ENCODE measurements around the gene IP6K2.
"Not testable (repeated sequence)": the region's sequence is repeated elsewhere in the genome, so short reads cannot be mapped to it uniquely, and the experiment has no call there.

Gene IP6K2, protein sequence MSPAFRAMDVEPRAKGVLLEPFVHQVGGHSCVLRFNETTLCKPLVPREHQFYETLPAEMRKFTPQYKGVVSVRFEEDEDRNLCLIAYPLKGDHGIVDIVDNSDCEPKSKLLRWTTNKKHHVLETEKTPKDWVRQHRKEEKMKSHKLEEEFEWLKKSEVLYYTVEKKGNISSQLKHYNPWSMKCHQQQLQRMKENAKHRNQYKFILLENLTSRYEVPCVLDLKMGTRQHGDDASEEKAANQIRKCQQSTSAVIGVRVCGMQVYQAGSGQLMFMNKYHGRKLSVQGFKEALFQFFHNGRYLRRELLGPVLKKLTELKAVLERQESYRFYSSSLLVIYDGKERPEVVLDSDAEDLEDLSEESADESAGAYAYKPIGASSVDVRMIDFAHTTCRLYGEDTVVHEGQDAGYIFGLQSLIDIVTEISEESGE

GRCh38 chr3:48716982-48717746 lies at the start of gene IP6K2:
Gene IP6K2, minus strand, starts transcription at chr3:48717221. Its CDS starts 21,930 bp downstream, at chr3:48695291.
- DNase-seq: peak; percentile 79 to 99 (median 98)

DNA sequence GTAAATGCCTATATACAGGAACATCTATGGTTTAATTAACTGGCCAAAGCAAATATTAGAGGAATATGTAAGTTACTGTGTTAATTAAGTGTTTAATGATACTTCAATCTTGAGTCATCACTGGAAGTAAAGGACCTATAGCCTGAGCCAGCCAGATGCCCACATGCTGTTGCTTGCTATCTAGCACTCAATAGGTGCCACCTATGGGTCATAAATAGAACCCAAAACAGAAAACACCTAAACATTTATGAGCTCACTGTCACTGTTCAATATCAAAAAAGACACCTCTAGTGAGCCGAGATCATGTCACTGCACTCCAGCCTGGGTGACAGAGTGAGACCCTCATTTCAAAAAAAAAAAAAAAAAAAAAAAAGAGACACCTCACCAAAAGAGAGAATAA lies 48.4 kb upstream of the IP6K2 start:
- DNase-seq: peak in 3 of 56 donors; percentile 2 to 10 (median 9)

GRCh38 chr3:48762816-48763215 lies 45.8 kb upstream of the IP6K2 start:
- no peak for DNase-seq

DNA sequence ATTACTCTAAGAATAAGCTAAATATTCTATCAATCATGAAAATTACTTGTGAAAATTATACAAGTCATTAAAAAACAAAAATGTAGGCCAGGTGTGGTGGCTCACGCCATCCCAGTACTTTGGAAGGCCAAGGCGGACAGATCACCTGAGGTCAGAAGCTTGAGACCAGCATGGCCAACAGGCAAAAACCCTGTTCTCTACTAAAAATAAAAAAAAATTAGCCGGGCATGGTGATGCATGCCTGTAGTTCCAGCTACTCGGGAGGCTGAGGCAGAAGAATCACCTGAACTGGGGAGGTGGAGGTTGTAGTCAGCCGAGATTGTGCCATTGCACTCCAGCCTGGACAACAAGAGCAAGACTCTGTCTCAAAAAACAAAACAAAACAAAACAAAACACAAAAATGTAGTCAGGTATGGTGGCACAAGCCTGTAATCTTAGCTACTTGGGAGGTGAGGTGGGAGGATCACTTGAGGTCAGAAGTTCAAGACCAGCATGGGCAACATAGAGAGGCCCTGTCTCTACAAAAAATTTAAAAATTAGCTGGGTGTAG lies 43.0 kb upstream of the IP6K2 start:
- DNase-seq: not testable (repeated sequence)

- DNase-seq: not testable (repeated sequence)
These were observed 42.5 kb upstream of the IP6K2 start for GRCh38 chr3:48759531-48759930.

GRCh38 chr3:48759071-48759470 lies 42.0 kb upstream of the IP6K2 start:
- DNase-seq: no peak

GRCh38 chr3:48756640-48757039 lies 39.6 kb upstream of the IP6K2 start:
- DNase-seq: no peak

DNA sequence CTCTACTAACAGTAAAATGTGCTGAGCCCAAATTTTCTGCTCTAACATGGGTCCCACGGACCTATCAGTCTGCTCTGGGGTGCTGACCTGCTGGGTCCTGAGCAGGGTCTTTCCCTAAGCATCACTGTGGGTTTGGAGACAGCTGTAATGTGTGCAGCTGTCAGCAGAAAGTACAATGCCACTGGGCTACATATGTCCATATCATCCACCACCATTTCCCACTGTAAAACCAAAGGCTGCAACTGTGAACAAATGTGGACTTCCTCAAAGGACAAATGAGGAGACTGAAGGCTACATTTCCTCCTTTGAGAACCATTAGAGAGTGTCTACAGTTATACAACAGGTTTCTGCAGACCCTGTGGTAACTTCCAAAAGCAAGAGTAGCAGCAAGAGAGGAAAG lies 33.8 kb upstream of the IP6K2 start:
- no peak for DNase-seq

DNA sequence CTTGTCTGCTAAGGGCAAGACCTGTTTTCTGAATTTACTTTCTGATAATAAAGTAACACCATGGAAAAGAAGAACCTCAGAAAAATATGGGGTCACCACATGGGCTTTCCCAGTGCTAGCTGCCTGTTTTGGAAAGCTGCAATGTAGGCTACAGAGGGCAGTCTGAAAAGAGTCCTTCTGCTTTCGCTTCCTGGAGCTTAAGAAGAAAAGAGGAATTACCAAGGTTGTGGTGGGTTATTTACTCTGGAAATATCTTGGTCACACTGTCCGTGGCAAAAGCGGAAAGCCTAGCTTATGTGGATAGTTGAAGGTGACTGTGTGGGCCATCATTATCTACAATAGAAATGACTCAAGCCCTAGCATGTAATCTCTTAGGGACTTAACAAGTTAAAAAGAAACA lies 31.7 kb upstream of the IP6K2 start:
- peak in 1 of 56 donors; percentile 43 for DNase-seq

GRCh38 chr3:48747706-48748105 lies 30.7 kb upstream of the IP6K2 start:
- DNase-seq: peak in 11 of 56 donors; percentile 3 to 48 (median 34)

DNA sequence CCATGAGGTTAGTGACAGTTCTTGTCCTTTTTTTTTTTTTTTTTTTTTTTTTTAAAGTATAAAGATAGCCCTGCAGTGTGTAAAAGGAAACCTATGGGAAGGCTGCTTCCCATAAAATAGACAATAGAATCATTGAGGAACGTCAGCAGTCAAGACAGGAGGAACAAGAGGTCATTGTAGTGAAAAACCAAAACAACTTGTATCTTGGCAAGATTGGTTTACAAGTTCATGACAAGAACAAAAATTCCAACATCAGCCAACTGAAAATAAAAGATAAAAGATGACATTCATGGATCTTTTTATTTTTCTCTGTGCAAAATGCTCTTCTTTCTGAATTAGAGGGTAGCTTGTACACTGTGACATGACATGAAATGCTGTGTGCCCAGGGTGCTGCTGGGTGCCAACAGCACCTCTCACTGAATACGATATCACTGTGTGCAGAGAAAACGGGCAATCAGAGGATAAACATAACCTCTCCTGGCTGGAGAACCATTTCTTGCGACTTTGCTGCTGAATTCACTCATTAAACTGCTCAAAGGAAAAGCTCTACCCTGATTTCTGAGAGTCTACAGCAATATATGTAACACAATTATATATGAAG lies 30.1 kb upstream of the IP6K2 start:
- DNase-seq: peak in 25 of 56 donors; percentile 4 to 50 (median 20)

DNA sequence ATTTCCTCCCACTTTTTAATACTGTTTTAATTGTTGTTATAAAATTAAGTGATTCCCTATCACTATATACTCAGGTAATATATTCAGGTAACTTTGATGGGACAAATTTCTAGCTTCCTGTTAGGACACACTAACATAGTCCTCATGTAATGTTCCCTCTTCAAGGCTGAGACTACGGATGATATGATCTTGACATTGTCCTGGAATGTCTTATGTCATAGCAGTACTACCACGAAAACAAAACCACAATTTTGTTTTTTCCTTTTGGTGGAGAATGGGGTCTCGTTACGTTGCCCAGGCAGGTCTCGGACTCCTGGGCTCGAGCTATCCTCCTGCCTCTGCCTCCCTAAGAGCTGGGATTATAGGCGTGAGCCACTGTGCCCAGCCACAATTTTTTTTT lies 26.8 kb upstream of the IP6K2 start:
- DNase-seq: no peak

DNA sequence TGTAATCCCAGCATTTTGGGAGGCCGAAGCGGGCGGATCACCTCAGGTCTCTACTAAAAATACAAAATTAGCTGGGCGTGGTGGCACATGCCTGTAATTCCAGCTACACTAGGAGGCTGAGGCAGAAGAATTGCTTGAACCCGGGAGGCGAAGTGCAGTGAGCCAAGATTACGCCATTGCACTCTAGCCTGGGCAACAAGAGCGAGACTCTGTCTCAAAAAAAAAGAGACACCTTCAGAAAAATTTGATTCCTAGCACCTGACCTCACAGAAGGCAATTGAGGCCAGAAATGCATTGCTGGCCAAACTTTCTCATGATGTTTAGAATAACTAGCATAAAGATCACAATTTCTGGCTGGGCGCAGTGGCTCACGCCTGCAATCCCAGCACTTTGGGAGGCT lies 24.2 kb upstream of the IP6K2 start:
- not testable (repeated sequence) for DNase-seq

- DNase-seq: peak in 55 of 56 donors; percentile 40 to 97 (median 84)
These were observed 23.2 kb upstream of the IP6K2 start for GRCh38 chr3:48739955-48740823.

DNA sequence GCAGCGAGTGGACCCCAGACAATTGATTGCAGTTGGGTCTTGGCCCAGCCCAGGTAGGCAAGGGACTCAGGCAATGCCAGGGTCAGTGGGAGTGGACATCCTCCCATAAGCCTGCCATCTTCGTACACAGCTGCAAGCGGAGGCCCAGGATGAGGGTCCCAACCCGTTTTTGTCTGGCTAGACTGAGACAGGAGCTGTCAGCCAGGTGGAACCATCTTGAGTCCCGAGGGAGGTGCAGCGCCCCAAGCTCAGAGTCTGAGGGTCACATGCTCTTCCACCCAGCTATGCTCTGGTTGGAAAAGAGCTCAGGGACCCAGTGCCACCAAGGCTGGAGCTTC lies 22.6 kb upstream of the IP6K2 start:
- no peak for DNase-seq

- no peak for DNase-seq
These were observed 22.1 kb upstream of the IP6K2 start for GRCh38 chr3:48738926-48739616.

DNA sequence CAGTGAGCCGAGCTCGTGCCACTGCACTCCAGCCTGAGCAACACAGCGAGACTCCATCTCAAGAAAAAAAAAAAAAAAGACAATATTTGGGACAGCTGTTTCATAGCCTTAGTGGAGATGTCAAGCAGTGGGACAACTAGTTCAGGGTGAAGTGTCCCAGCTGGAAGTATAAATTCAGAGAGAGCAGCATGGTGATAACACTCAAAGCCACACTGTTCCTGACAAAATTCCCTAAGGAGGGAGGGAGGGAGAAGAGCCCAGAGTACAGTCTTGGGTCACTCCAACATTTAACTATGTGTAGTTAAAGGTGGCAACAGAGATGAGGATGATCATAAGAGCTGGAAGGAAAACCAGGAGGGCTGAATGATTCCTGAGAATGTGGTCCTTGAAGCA lies 21.1 kb upstream of the IP6K2 start:
- DNase-seq: no peak

DNA sequence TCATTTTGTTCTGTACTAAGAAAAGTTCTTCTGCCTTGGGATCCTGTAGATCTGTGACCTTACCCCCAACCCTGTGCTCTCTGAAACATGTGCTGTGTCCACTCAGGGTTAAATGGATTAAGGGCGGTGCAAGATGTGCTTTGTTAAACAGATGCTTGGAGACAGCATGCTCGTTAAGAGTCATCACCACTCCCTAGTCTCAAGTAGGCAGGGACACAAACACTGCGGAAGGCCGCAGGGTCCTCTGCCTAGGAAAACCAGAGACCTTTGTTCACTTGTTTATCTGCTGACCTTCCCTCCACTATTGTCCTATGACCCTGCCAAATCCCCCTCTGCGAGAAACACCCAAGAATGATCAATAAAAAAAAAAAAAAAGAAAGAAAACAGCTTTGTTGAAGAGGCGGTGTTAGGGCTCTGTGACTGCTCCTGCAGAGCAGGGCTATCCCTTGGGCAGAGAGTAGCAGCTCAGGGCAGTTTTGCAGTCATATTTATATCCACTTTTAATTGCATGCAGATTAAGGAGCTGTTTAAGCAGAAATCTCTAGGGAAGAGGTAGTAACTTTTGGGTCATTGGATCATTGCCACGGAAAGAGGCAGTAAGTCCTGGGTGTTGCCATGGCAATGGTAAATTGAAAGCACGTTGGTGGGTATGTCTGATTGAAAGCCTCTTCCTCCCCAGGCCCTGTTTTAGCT lies 18.2 kb upstream of the IP6K2 start:
- not testable (repeated sequence) for DNase-seq

GRCh38 chr3:48734541-48734940 lies 17.5 kb upstream of the IP6K2 start:
- DNase-seq: not testable (repeated sequence)
